T-helper 2 cell (primary cell): ENCODE data around the gene BICC1.

ENCODE experiments used
- DNase-seq, 5 experiments: peaks; one replicate each; pipeline versions ENCODE4 v3.0.0 to v3.0.0-alpha.2; 2012 to 2022

BICC1 gene

GRCh38 chr10:58712982-58713381, 200.3 kb downstream of the BICC1 start:
- no peak for DNase-seq

- DNase-seq = no peak
These were observed 201.7 kb downstream of the BICC1 start for GRCh38 chr10:58714409-58714808.

- no peak for DNase-seq
These were observed 202.4 kb downstream of the BICC1 start for GRCh38 chr10:58715061-58715460.

- no peak for DNase-seq
These were observed 205.9 kb downstream of the BICC1 start for GRCh38 chr10:58718596-58718995.

- DNase-seq = no peak
These were observed 209.1 kb downstream of the BICC1 start for GRCh38 chr10:58721601-58722281.

- DNase-seq = no peak
These were observed 210.5 kb downstream of the BICC1 start for GRCh38 chr10:58723186-58723585.

GRCh38 chr10:58723966-58724365, 211.3 kb downstream of the BICC1 start:
- DNase-seq = no peak

- no peak for DNase-seq
These were observed 212.1 kb downstream of the BICC1 start for GRCh38 chr10:58724781-58725180.

- DNase-seq = no peak
These were observed 213.2 kb downstream of the BICC1 start for GRCh38 chr10:58725901-58726300.

- DNase-seq = no peak
These were observed 215.0 kb downstream of the BICC1 start for GRCh38 chr10:58727633-58728032.

GRCh38 chr10:58731276-58731675, 218.6 kb downstream of the BICC1 start:
- DNase-seq = no peak

GRCh38 chr10:58733436-58733835, 220.8 kb downstream of the BICC1 start:
- no peak for DNase-seq

GRCh38 chr10:58734116-58734515, 221.4 kb downstream of the BICC1 start:
- no peak for DNase-seq

- no peak for DNase-seq
These were observed 222.0 kb downstream of the BICC1 start for GRCh38 chr10:58734664-58735063.

- DNase-seq = no peak
These were observed 222.4 kb downstream of the BICC1 start for GRCh38 chr10:58735087-58735486.

GRCh38 chr10:58740620-58741369, 228.1 kb downstream of the BICC1 start:
- DNase-seq = no peak

GRCh38 chr10:58741673-58742072, 229.0 kb downstream of the BICC1 start:
- DNase-seq = no peak

- DNase-seq = no peak
These were observed 229.5 kb downstream of the BICC1 start for GRCh38 chr10:58742141-58742540.

- no peak for DNase-seq
These were observed 230.9 kb downstream of the BICC1 start for GRCh38 chr10:58743466-58744115.

- DNase-seq = no peak
These were observed 234.0 kb downstream of the BICC1 start for GRCh38 chr10:58746474-58747185.

GRCh38 chr10:58747687-58748086, 235.0 kb downstream of the BICC1 start:
- DNase-seq = no peak

GRCh38 chr10:58752665-58753064, 240.0 kb downstream of the BICC1 start:
- DNase-seq = no peak

- DNase-seq = no peak
These were observed 240.8 kb downstream of the BICC1 start for GRCh38 chr10:58753425-58753824.
